Ishikawa (cell line): ENCODE measurements around the gene INAFM2.
A peak's percentile ranks its signal among the peaks of the same experiment; 100 is the strongest.

Experiments
- CEBPB ChIP-seq: IDR thresholded peaks from 2 replicates; pipeline ENCODE4 v1.6.1; 2012
- EP300 ChIP-seq: IDR thresholded peaks from 2 replicates; pipeline ENCODE4 v1.6.1; 2012; ENCODE audit warnings: borderline replicate concordance
- TAF1 ChIP-seq: IDR thresholded peaks from 2 replicates; pipeline ENCODE4 v1.6.1; 2012; ENCODE audit warnings: low read depth, mild to moderate bottlenecking
- TCF12 ChIP-seq: IDR thresholded peaks from 2 replicates; pipeline ENCODE4 v1.6.1; 2012; ENCODE audit warnings: low read depth
- YY1 ChIP-seq: IDR thresholded peaks from 2 replicates; pipeline ENCODE4 v1.6.1; 2012; ENCODE audit warnings: low read depth
- ZBTB7A ChIP-seq: IDR thresholded peaks from 2 replicates; pipeline ENCODE4 v1.6.1; 2012; ENCODE audit warnings: low read depth
- TF ChIP-seq, protein P1 (sequence below): IDR thresholded peaks from 2 replicates; pipeline ENCODE4 v1.6.1; 2012
- TF ChIP-seq, protein P2 (sequence below): IDR thresholded peaks from 2 replicates; pipeline ENCODE4 v1.6.1; 2012

GRCh38 chr15:40274350-40275274, 48.9 kb upstream of the INAFM2 start:
- TF ChIP-seq, protein P1, sequence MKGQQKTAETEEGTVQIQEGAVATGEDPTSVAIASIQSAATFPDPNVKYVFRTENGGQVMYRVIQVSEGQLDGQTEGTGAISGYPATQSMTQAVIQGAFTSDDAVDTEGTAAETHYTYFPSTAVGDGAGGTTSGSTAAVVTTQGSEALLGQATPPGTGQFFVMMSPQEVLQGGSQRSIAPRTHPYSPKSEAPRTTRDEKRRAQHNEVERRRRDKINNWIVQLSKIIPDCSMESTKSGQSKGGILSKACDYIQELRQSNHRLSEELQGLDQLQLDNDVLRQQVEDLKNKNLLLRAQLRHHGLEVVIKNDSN, result no peak
- TF ChIP-seq TCF12, result 0 out of 2 replicates have a peak, but pooled peaks have one; percentile 59
- TF ChIP-seq YY1, result peak; percentile 58; the same call in 1 of the 2 replicates
- TF ChIP-seq, protein P2, sequence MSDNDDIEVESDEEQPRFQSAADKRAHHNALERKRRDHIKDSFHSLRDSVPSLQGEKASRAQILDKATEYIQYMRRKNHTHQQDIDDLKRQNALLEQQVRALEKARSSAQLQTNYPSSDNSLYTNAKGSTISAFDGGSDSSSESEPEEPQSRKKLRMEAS, result no peak
- no peak for TF ChIP-seq EP300
- no peak for TF ChIP-seq ZBTB7A
- TF ChIP-seq CEBPB, result no peak
- no peak for TF ChIP-seq TAF1
